Stimulated activated naive CD8-positive, alpha-beta T cell treated with anti-CD3 and anti-CD28 coated beads, Interleukin-15, amount 100 ng/mL, for 72 hours (primary cell): ENCODE data around the gene XK.
"Not testable (repeated sequence)": the region's sequence is repeated elsewhere in the genome, so short reads cannot be mapped to it uniquely, and the experiment has no call there.

ENCODE experiments used
- ATAC-seq: fragments of 150-1000 bp; cut with Tn5 transposase; 2 replicates; pipeline ENCODE4 v1.10.0; 2021; ENCODE audit warnings: mild to moderate bottlenecking, moderate library complexity
- DNase-seq, 2 donors: peaks; one replicate each; pipeline ENCODE4 v3.0.0; 2021 to 2022
- H3K27ac Mint-ChIP-seq, 2 donors: one replicate each; pipeline ENCODE4 v1.8.0; 2022; ENCODE audit warnings: mild to moderate bottlenecking in 2 of 2, mixed read lengths in 2 of 2, moderate library complexity in 2 of 2
- H3K27me3 Mint-ChIP-seq: one replicate; pipeline ENCODE4 v1.8.0; 2022; ENCODE audit warnings: mixed read lengths
- H3K4me1 Mint-ChIP-seq: one replicate; pipeline ENCODE4 v1.8.0; 2022; ENCODE audit warnings: mild to moderate bottlenecking, mixed read lengths
- H3K4me3 Mint-ChIP-seq, 2 donors: one replicate each; pipeline ENCODE4 v1.8.0; 2022; ENCODE audit warnings: mild to moderate bottlenecking in 2 of 2, mixed read lengths in 2 of 2, moderate library complexity in 1 of 2
- H3K9me3 Mint-ChIP-seq, 2 donors: one replicate each; pipeline ENCODE4 v1.8.0; 2022; ENCODE audit warnings: mixed read lengths in 2 of 2

The XK gene

DNA sequence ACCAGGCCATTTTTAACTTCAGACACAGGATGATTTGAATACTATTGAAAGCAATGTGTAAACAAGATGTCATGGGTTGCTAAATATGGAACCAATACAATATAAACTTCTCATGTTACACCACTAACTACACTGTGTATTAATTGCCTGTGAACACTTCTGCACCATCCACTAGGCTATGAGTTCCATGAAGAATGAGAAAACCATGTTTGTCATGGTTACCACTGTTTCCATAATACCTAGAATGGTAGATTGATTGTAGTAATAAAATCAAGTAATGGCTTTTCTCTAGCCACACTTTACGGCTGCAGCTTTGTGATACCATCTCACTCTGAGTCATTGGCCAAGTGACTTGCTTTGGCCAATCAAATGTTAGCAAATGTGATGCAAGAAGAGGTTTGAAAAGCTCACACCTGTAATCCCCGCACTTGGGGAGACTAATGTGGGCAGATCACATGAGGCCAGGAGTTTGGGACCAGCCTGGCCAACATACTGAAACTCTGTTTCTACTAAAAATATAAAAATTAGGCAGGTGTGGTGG, 74.4 kb downstream of the XK start:
- Mint-ChIP-seq H3K27me3 (no peaks in the 10 kb centered on the region), H3K4me3 (no peak overlapping the region), H3K27ac (peak overlapping the region in 1 of 2 donors; percentile 48), H3K9me3 (peaks cover 0 to 5% of the 10 kb centered on the region in 2 donors), H3K4me1 (peaks cover 11% of the 10 kb centered on the region)
- ATAC-seq (peak; percentile 60), DNase-seq (no peak)

DNA sequence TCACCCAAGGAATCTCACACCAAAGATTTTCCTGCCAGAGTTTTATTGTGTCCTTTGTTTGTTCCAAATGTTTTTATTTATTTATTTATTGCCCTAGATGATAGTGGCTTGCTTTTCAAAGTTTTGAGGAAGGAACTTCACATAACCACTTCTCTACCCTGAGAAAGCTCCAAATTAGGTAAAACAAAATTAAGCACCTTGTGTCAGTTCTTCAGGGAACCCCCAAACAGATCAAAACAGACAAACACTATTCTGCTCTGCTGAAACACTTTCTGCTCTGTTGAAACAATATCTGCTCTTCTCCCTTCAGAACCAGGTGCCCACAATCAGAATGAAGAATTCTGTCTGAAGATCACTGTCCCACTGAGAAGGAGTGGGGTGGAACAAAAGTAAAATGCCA, 77.8 kb downstream of the XK start:
- peaks cover 0 to 2% of the 10 kb centered on the region in 2 donors for H3K9me3 Mint-ChIP-seq
- peaks cover 6% of the 10 kb centered on the region for H3K4me1 Mint-ChIP-seq
- H3K4me3 Mint-ChIP-seq, result no peak overlapping the region
- ATAC-seq (no peak), DNase-seq (no peak)
- no peak overlapping the region for H3K27ac Mint-ChIP-seq
- H3K27me3 Mint-ChIP-seq, result no peaks in the 10 kb centered on the region

DNA sequence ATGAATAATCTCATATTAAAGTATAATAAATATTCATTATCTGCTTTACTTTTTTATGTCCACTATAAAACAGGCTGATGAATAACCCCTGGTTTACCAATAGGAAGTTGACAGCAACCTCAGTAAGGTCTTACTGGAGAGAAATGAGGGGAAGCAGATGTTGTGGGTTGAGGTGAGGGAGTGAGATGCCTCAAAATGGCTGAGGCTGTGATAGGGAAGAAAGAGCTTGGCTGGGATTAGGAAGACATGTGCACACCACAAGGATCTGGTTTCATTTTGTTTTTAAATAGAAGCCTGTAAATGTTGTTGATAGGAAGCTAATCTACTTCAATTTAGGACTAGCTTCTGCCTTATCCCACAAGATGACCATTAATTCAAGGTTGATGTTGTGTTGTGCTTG, 79.9 kb downstream of the XK start:
- Mint-ChIP-seq H3K4me1 (peaks cover 6% of the 10 kb centered on the region), H3K4me3 (no peak overlapping the region), H3K27me3 (no peaks in the 10 kb centered on the region), H3K9me3 (no peaks in the 10 kb centered on the region), H3K27ac (no peak overlapping the region)
- ATAC-seq (no peak), DNase-seq (no peak)

DNA sequence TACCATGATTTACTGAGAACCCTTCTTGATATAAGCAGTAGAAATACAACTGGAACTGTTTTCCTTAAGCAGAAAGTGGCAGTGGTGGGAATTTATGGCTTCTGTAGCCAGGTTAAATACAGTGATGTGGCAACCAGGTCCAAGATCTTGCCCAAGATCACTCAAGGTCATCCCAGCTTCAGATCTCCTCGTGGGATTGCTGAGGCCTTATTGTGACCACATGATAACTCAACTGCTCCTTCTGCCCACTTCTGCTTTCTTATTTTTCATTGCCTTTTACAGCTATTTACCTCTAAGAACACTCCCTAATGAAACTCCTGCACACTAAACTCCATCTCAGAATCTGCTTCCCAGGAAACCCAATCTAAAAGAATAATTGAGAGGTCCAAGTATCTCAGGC, 81.8 kb downstream of the XK start:
- Mint-ChIP-seq H3K4me1 (peaks cover 6% of the 10 kb centered on the region), H3K4me3 (no peak overlapping the region), H3K9me3 (no peaks in the 10 kb centered on the region), H3K27ac (no peak overlapping the region), H3K27me3 (no peaks in the 10 kb centered on the region)
- ATAC-seq (no peak), DNase-seq (no peak)

DNA sequence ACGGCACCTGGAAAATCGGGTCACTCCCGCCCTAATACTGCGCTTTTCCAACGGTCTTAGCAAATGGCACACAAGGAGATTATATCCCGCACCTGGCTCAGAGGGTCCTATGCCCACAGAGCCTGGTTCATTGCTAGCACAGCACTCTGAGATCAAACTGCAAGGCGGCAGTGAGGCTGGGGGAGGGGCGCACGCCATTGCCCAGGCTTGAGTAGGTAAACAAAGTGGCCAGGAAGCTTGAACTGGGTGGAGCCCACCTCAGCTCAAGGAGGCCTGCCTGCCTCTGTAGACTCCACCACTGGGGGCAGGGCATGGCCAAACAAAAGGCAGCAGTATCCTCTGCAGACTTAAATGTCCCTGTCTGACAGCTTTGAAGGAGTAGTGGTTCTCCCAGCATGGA, 83.3 kb downstream of the XK start:
- not testable (repeated sequence) for H3K4me1 Mint-ChIP-seq, H3K27me3 Mint-ChIP-seq, DNase-seq, H3K27ac Mint-ChIP-seq, H3K9me3 Mint-ChIP-seq, H3K4me3 Mint-ChIP-seq, ATAC-seq

DNA sequence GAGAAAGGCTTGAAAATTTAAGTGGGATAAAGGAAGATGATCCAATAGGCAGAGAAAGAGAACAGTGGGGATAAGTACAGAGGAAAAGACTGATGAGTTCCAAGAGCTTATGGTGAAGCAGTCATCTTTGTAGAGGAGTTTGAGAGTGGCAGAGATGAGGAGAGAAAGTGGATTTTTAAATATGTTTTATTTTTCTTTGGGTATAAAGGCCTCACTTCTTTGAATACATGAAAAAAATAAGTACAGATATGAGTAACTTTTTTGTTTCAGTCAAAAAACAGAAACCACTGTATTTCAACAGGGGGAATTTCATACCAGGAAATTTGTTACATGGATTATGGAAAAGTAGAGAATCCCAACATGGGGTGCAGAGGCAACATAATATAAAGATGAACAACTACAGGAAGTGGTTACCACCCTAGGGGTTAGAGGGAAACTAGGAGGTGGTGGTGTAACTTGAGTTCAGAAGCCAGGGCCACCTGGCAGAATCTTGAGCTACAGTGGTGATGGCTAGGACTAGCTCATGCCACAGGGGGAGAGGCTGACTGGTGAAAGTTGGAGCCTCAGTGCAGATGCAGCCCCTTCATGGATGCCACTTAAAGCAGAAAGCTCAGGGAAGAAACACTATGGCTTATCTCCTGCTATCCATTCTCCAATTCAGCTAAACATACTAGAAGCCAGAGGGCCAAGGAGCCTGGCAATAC, 90.8 kb downstream of the XK start:
- H3K27ac Mint-ChIP-seq, result peak overlapping the region; percentile 42 to 55
- DNase-seq (peak; percentile 23 to 24), ATAC-seq (peak; percentile 95)
- H3K9me3 Mint-ChIP-seq, result no peaks in the 10 kb centered on the region
- H3K4me3 Mint-ChIP-seq, result peak overlapping the region; percentile 31 to 35
- H3K27me3 Mint-ChIP-seq, result no peaks in the 10 kb centered on the region
- peaks cover 22% of the 10 kb centered on the region for H3K4me1 Mint-ChIP-seq

DNA sequence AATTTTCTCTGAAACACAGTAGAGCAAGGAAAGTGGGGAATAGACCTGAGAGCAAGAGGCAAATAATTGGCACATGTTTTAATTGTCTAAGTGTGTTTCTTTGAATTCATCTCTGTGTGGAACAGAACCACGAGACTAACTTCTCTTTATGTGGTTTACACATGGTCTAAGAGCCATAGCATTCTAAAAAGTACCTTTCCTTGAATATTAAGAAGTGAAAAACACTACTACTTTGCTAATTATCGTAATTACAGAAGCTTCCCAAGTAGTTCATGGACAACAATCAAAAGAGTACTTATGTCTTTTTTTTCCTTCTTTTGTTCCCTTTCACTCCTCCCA, 91.4 kb downstream of the XK start:
- peak; percentile 59 for ATAC-seq
- H3K9me3 Mint-ChIP-seq, result no peaks in the 10 kb centered on the region
- peak overlapping the region in 1 of 2 donors; percentile 4 for H3K27ac Mint-ChIP-seq
- DNase-seq, result no peak
- peaks cover 22% of the 10 kb centered on the region for H3K4me1 Mint-ChIP-seq
- no peaks in the 10 kb centered on the region for H3K27me3 Mint-ChIP-seq
- peak overlapping the region in 1 of 2 donors; percentile 31 for H3K4me3 Mint-ChIP-seq

DNA sequence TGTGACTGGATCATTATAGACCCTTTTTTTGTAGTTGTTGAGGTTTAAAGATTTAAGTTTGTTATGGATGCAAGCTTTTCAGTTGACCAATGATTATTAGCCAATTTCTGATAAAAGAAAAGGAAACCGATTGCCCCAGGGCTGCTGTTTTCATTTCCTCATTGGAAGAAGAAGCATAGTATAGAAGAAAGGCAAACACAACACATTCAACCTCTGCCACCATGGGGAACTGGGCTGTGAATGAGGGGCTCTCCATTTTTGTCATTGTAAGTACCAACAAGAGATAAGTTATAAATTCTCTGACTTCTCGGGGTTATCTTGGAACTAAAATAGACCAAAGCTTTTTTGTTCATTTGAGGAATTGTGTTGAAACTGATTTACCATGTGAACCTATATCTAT, 94.3 kb downstream of the XK start, which contains the start of gene CYBB:
TSS of gene CYBB (plus strand) at position 203 of the 400 bp plus-strand sequence. CDS start at position 222, 19 bp downstream.
- Mint-ChIP-seq H3K4me3 (no peak within 1 kb of the TSS), H3K27me3 (no peaks in the 10 kb centered on the region), H3K27ac (no peak within 1 kb of the TSS), H3K9me3 (no peaks in the 10 kb centered on the region), H3K4me1 (peaks cover 22% of the 10 kb centered on the region)
- DNase-seq, result no peak
- ATAC-seq, result no peak

DNA sequence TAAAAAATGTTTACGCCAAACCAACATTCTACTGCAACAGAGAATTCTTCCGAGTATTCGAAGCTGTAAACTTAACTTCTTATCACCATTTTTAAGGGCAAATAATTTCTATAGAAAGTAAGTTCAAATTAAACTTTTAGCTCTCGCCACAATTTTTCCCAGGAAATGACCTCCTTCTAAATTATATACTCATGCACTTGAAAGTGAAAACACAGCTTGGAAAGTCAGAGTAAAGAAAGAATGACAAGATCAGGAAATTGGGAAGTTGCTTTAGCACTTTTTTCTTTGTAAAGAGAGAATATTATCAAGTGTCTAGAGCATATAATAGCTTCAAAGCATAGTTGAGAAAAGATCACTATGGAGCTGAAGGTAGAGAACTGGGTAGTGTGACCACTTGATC, 95.5 kb downstream of the XK start:
- no peaks in the 10 kb centered on the region for H3K27me3 Mint-ChIP-seq
- H3K4me1 Mint-ChIP-seq, result peaks cover 16% of the 10 kb centered on the region
- H3K9me3 Mint-ChIP-seq, result no peaks in the 10 kb centered on the region
- ATAC-seq, result no peak
- no peak overlapping the region for H3K27ac Mint-ChIP-seq
- DNase-seq, result no peak
- H3K4me3 Mint-ChIP-seq, result no peak overlapping the region
